ENCODE measurements around the gene FAN1.

The FAN1 gene

GRCh38 chr15:30953731-30954378 lies 50.1 kb downstream of the FAN1 start:
- DNase-seq (ENCODE audit: low read depth) = peak; percentile 93
- no peak overlapping the region for H3K4me3 ChIP-seq (ENCODE audit: low read depth, low read length)
- TF ChIP-seq CTCF (conservative IDR thresholded peaks at IDR 0.05; ENCODE audit: low read depth, low read length) = no peak

- no peak overlapping the region for H3K4me3 ChIP-seq (ENCODE audit: low read depth, low read length)
- no peak for TF ChIP-seq CTCF (conservative IDR thresholded peaks at IDR 0.05; ENCODE audit: low read depth, low read length)
- peak; percentile 55 for DNase-seq (ENCODE audit: low read depth)
These were observed 51.0 kb downstream of the FAN1 start for GRCh38 chr15:30954674-30955073.

GRCh38 chr15:30956216-30957124 lies 52.8 kb downstream of the FAN1 start:
- H3K4me3 ChIP-seq (ENCODE audit: low read depth, low read length) = no peak overlapping the region
- TF ChIP-seq CTCF (conservative IDR thresholded peaks at IDR 0.05; ENCODE audit: low read depth, low read length) = no peak
- peak; percentile 26 for DNase-seq (ENCODE audit: low read depth)

- DNase-seq (ENCODE audit: low read depth) = no peak
These were observed 54.5 kb downstream of the FAN1 start for GRCh38 chr15:30958219-30958618.

GRCh38 chr15:30962079-30962478 lies 58.4 kb downstream of the FAN1 start:
- no peak for DNase-seq (ENCODE audit: low read depth)
- no peak for TF ChIP-seq CTCF (conservative IDR thresholded peaks at IDR 0.05; ENCODE audit: low read depth, low read length)
- no peak overlapping the region for H3K4me3 ChIP-seq (ENCODE audit: low read depth, low read length)

More at GRCh38 chr15:30958219-30958618, 54.5 kb downstream of the FAN1 start:
- no peak overlapping the region for H3K4me3 ChIP-seq (ENCODE audit: low read depth, low read length)
- TF ChIP-seq CTCF (conservative IDR thresholded peaks at IDR 0.05; ENCODE audit: low read depth, low read length) = no peak

GRCh38 chr15:30962659-30963058 lies 58.9 kb downstream of the FAN1 start:
- no peak for DNase-seq (ENCODE audit: low read depth)
- no peak for TF ChIP-seq CTCF (conservative IDR thresholded peaks at IDR 0.05; ENCODE audit: low read depth, low read length)
- no peak overlapping the region for H3K4me3 ChIP-seq (ENCODE audit: low read depth, low read length)

Measured in choroid plexus epithelial cell (primary cell).